Measurements from ENCODE around the gene COL4A2. TPM values are rescaled to one million over a fixed set of nuclear protein-coding genes. Genes with fewer than 3 reads are reported as not detected.
A peak's percentile ranks its signal among the peaks of the same experiment; 100 is the strongest.

COL4A2 gene
- total and polyA plus RNA-seq, 4 donors = 8.0 to 45.2 (median 40.3) TPM

GRCh38 chr13:110297011-110297410 lies 10.1 kb upstream of the COL4A2 start (continued):
- TF ChIP-seq CTCF (IDR thresholded peaks at IDR 0.05; ENCODE audit: low read depth, low read length, missing input control) (no peak), FOXA2 (IDR thresholded peaks at IDR 0.05) (no peak), ATF3 (IDR thresholded peaks at IDR 0.05) (no peak), TAF1 (conservative IDR thresholded peaks at IDR 0.05) (no peak)

- Histone ChIP-seq H3K9ac (ENCODE audit: low read depth in 1 of 2, low read length in 2 of 2) (no peak overlapping the region), H3K9me3 (ENCODE audit: control insufficient read depth in 4 of 4, low read length in 3 of 4) (no peaks in the 10 kb centered on the region), H3K36me3 (ENCODE audit: control insufficient read depth in 4 of 4, insufficient read depth in 3 of 4, low read depth in 1 of 4, low read length in 3 of 4) (no peaks in the 10 kb centered on the region), H3K27ac (ENCODE audit: low read depth in 1 of 2, low read length in 2 of 2) (peak overlapping the region in 1 of 2 donors; percentile 15), H3K4me1 (ENCODE audit: control insufficient read depth in 4 of 4, insufficient read depth in 4 of 4, low read length in 3 of 4) (peaks cover 0 to 9% (median 1%) of the 10 kb centered on the region in 4 donors), H3K27me3 (ENCODE audit: control insufficient read depth in 4 of 4, insufficient read depth in 4 of 4, low read length in 3 of 4) (peaks cover 0 to 13% (median 8%) of the 10 kb centered on the region in 4 donors), H3K4me3 (ENCODE audit: low read depth in 1 of 3, low read length in 3 of 3) (no peak overlapping the region)
- no peak for DNase-seq (ENCODE audit: low spot score)
- TF ChIP-seq MAX (IDR thresholded peaks at IDR 0.05) (no peak), FOXA1 (IDR thresholded peaks at IDR 0.05) (no peak), HNF4G (IDR thresholded peaks at IDR 0.05) (no peak), JUND (IDR thresholded peaks at IDR 0.05) (no peak), CTCF (IDR thresholded peaks at IDR 0.05; ENCODE audit: low read depth, low read length, missing input control) (no peak), RXRA (IDR thresholded peaks at IDR 0.05) (no peak), GABPA (IDR thresholded peaks at IDR 0.05 in 1 of 2, conservative IDR thresholded peaks at IDR 0.05 in 1 of 2) (no peak), TAF1 (conservative IDR thresholded peaks at IDR 0.05) (no peak), REST (IDR thresholded peaks at IDR 0.05) (no peak), EGR1 (IDR thresholded peaks at IDR 0.05; ENCODE audit: low read depth in 2 of 2) (no peak), ATF3 (IDR thresholded peaks at IDR 0.05) (no peak), HNF4A (conservative IDR thresholded peaks at IDR 0.05) (no peak)
- WGBS = 51% methylated on average over 12 of the region's 12 CpGs
These were observed 9.1 kb upstream of the COL4A2 start for GRCh38 chr13:110297766-110298504.

Measured in liver (tissue), 9 donors.